HG03280 (cell line): ENCODE results near the gene RFX1.

Source experiments
- ATAC-seq: cut with Tn5 transposase; IDR thresholded peaks from one replicate; pipeline ENCODE4 v1.9.1; 2021; ENCODE audit warnings: mild to moderate bottlenecking, moderate library complexity; ENCODE audit not compliant: unreplicated experiment

RFX1 gene

GRCh38 chr19:13961826-13962698 lies 44.1 kb downstream of the RFX1 start:
- no peak for ATAC-seq

DNA sequence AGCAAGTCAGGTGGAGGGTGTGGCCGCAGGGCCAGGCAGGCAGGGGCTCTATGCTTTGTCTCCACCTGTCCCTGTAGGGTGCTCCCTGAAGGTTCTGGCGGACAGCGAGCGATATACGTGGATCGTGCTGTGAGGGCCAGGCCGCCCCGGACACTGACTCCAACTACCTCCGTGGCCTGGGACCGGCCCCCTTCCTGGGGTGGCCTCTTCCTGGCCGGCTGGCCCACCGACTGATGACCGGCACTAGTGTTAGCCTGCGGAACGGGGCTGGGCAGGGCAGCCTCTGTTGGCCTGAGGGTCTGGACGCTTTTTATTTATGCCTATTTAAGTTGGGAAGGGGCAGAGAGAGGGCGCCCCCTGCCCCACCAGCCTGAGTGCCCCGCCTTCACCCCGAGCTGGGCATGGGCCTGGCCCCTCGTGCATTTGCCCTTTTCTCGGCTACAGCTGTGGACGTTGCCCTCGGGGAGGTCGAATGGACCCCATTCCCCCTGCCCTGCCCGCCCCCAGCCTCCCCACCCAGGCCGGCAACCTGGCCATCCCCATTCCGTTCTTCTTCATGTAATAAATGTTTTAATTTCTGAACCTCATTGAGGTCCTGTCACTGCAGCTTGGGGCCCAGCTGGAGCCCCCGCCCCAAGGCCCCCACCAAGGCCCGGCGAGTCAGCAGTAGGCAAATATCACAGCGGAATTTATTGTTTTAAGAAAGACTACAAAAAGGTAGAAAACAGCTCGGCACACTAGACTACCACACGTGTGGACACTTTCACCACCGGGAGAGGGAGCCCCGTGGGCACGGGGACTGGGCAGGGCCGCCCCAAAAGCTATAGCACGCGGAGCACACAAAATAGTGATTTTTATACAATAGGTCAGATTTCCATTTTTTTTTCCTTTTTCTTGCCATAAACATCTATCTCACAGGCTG lies 45.0 kb downstream of the RFX1 start:
- ATAC-seq = no peak

GRCh38 chr19:13959962-13960862 lies 45.9 kb downstream of the RFX1 start:
- no peak for ATAC-seq

- ATAC-seq = no peak
Observed at GRCh38 chr19:13959141-13959961, 46.8 kb downstream of the RFX1 start.

DNA sequence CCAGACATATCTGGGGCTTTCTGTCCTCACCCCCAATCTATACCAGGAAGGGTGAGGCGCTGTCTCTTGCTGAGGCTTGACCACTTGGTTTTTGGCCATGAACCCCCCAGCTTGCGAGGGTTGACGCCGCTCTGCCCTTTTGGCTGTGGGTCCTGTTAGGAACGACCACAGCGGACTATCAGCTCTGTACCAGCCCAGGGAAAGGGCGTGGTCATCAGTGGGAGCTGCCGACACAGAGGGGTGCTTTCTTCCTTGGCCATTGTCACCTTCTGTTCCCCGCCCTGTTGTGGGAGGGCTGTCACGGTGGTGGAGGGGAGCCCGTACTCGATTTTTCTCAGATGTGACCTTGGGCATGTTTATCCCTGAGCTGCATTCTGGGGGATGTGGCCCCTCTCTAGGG lies 48.1 kb downstream of the RFX1 start:
- no peak for ATAC-seq

- ATAC-seq = no peak
Observed at GRCh38 chr19:13957051-13957450, 49.1 kb downstream of the RFX1 start.

- ATAC-seq = no peak
Observed at GRCh38 chr19:13956365-13956744, 49.8 kb downstream of the RFX1 start.

DNA sequence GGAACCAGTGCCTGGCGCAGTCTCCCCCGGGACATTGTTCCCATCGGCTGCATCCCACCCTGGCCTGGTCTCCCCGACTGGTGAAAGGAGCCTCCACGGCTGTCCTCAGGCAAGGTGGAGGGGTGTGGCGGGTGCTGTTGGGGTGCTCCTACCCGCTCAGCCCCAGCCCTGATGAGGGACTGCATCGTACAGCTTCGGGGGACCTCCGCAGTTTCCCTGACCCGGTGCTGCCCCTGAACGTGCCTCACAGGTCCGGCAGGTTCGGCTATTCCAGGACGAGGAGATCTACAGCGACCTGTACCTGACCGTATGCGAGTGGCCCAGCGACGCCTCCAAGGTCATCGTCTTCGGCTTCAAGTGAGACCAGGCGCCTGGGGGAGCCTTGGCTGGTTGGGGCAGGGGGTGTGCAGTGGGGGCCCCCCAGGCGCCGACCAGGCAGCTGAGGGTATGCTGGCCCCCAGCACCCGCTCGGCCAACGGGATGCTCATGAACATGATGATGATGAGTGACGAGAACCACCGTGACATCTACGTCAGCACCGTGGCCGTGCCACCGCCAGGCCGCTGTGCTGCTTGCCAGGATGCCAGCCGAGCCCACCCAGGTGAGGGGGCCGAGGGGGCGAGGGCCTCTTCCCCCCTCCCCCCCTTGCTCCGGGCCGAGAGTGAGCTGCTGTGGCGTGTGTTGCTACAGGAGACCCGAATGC lies 50.3 kb downstream of the RFX1 start:
- no peak for ATAC-seq

GRCh38 chr19:13954185-13954584 lies 51.9 kb downstream of the RFX1 start:
- ATAC-seq = no peak

DNA sequence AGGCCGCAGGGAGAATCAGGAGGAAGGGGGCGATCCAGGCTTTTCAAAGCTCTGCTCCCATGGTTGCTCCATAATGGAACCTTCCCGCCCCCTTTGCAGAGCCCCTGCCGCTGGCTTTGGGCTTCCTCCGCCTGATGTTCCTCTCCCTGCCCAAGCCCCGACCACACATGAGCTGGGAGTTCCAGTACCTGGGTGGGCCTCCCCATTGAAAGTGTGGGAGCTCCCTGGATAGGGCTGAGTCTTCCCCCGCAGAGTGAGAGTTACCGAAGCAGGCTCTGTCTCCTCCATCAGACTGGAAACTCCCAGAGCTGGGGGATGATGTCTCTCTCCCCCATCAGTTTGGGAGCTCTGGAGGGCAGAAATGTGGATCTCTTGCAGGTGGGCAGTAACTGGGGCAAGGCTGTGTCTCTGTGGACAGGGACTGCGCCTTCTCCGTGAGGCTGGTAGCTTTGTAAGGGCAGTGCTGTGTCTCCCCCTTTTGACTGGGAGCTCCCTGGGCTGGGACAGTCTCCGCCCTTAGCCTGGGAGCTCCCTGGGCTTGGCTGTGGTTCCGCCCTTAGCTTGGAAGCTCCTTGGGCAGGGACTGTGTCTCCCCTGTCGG lies 53.1 kb downstream of the RFX1 start:
- ATAC-seq = no peak

DNA sequence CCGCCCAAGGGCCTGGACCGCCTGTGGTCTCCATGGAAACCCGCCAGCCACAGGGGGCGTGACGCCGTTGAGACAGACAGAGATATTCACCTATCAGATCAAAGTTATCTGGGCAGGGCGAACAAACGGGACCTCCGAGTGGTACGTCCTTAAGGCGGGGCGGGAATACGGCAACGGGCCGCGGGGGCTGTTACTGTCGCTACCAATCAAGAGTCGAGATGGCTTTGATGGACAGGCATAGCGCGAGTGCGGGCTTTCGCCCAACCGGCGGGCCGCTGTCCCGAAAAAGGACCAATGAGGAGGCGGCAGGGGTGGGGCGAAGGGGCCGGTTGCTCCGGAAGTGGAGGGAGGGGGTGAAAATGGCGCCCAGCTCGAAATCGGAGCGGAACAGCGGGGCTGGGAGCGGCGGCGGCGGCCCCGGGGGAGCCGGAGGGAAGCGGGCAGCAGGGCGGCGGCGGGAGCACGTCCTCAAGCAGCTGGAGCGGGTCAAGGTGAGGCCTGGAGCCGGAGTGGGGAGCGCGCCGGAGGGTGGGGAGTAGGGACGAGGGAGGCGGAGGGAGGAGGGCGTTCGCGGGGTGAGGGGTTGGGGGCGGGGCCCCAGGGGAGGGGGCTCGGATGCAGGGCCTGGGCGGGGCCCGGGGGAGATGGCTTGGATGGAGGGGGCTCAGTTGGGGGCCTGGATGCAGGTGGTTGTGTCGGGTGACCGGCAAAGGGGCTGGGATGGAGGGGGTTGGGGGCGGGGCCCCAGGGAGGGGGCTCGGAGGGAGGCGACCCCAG lies 53.8 kb downstream of the RFX1 start, which contains the start of gene DCAF15:
DCAF15 (plus strand) TSS at position 356 of the 777 bp plus-strand sequence; CDS start at position 360, 4 bp downstream.
- peak; percentile 97 for ATAC-seq

GRCh38 chr19:13951799-13952153 lies 54.3 kb downstream of the RFX1 start:
- no peak for ATAC-seq

DNA sequence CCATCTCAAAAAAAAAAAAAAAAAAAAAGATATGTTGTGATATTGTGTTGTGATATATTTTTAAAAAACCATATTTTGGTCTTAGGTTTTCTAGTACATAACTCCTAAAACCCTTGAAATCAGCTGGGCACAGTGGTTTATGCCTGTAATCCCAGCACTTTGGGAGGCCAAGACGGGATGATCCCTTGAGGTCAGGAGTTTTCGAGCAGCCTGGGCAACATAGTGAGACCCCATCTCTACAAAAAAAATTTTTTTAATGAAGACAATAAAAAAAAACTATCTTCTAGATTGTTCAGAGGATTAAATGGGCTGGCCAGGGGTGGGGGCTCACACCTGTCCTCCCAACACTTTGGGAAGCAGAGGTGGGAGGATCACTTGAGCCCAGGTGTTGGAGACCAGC lies 55.1 kb downstream of the RFX1 start:
- ATAC-seq = no peak

DNA sequence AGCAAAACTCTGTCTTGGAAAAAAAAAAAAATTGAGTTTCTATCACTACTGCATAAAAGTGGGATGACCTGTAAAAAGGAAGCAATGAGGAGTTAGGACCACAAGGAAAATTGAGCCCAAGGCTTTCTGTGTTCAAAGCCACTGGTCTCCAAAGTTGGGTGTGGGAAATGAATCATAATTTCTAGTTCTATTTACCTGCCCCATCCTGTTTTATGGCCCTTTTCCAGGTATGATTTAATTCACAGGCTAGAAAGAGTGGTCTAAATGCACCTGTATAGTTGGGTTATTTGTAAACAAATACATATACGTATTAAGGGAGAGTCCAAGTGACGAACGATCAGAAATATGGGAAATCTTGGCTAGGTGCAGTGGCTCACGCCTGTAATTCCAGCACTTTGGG lies 59.7 kb downstream of the RFX1 start:
- ATAC-seq = no peak

GRCh38 chr19:13942023-13942684 lies 64.0 kb downstream of the RFX1 start:
- ATAC-seq = no peak

GRCh38 chr19:13938301-13939064 lies 67.6 kb downstream of the RFX1 start, which contains the start of gene PODNL1:
PODNL1 (minus strand) TSS chr19:13938417; CDS start chr19:13938181, 236 bp downstream.
- ATAC-seq = no peak
